SK-N-SH treated with all-trans-retinoic acid at 6 μM for 48 hours (cell line): ENCODE measurements around the gene SEC14L1.

Experiments
- ATAC-seq: fragments of 200-7000 bp; cut with Tn5 transposase; 3 replicates; pipeline ENCODE4 v1.9.1; 2020; ENCODE audit warnings: mild to moderate bottlenecking, moderate library complexity
- ARNTL ChIP-seq: fragments of 450-650 bp; formaldehyde crosslinking; IDR thresholded peaks from 2 replicates; pipeline ENCODE4 v1.5.0; 2020; ENCODE audit warnings: low read depth, mild to moderate bottlenecking, moderate library complexity, borderline replicate concordance
- BACH2 ChIP-seq: fragments of 250-450 bp; sonication (Bioruptor Pico); IDR thresholded peaks from 2 replicates; pipeline ENCODE4 v1.9.0; 2021; ENCODE audit warnings: mild to moderate bottlenecking, borderline replicate concordance
- CSRNP3 ChIP-seq: fragments of 250-450 bp; sonication (Bioruptor Pico); IDR thresholded peaks from 2 replicates; pipeline ENCODE4 v1.5.1; 2021; ENCODE audit warnings: mild to moderate bottlenecking, moderate library complexity
- GLIS3 ChIP-seq: fragments of 250-450 bp; sonication (Bioruptor Pico); IDR thresholded peaks from 2 replicates; pipeline ENCODE4 v1.5.0; 2020; ENCODE audit warnings: mild to moderate bottlenecking, moderate library complexity
- ISL1 ChIP-seq: fragments of 250-450 bp; sonication (Bioruptor Pico); IDR thresholded peaks from 2 replicates; pipeline ENCODE4 v2.1.2; 2022; ENCODE audit warnings: mild to moderate bottlenecking, moderate library complexity
- OSR1 ChIP-seq: fragments of 250-450 bp; sonication (Bioruptor Pico); IDR thresholded peaks from 2 replicates; pipeline ENCODE4 v1.8.0; 2022; ENCODE audit warnings: moderate library complexity, mild to moderate bottlenecking, inconsistent platforms
- PATZ1 ChIP-seq: fragments of 250-450 bp; sonication (Bioruptor Pico); IDR thresholded peaks from 2 replicates; pipeline ENCODE4 v1.8.0; 2020; ENCODE audit warnings: mild to moderate bottlenecking, moderate library complexity, borderline replicate concordance
- POU6F1 ChIP-seq: fragments of 250-450 bp; sonication (Bioruptor Pico); IDR thresholded peaks from 2 replicates; pipeline ENCODE4 v1.8.0; 2021; ENCODE audit warnings: low read depth, mild to moderate bottlenecking, moderate library complexity, borderline replicate concordance
- PPARA ChIP-seq: fragments of 250-450 bp; sonication (Bioruptor Pico); IDR thresholded peaks from 2 replicates; pipeline ENCODE4 v1.5.0; 2020; ENCODE audit warnings: mild to moderate bottlenecking, borderline replicate concordance
- RARB ChIP-seq: fragments of 250-450 bp; sonication (Bioruptor Pico); IDR thresholded peaks from 2 replicates; pipeline ENCODE4 v1.8.0; 2021; ENCODE audit warnings: mild to moderate bottlenecking, moderate library complexity
- TOX ChIP-seq: fragments of 250-450 bp; sonication (Bioruptor Pico); IDR thresholded peaks from 2 replicates; pipeline ENCODE4 v1.8.0; 2021; ENCODE audit warnings: mild to moderate bottlenecking, moderate library complexity, borderline replicate concordance
- TSHZ2 ChIP-seq: fragments of 250-450 bp; sonication (Bioruptor Pico); IDR thresholded peaks from 2 replicates; pipeline ENCODE4 v1.5.0; 2020; ENCODE audit warnings: mild to moderate bottlenecking, moderate library complexity
- ZC3H10 ChIP-seq: fragments of 250-450 bp; sonication (Bioruptor Pico); IDR thresholded peaks from 2 replicates; pipeline ENCODE4 v1.5.1; 2021; ENCODE audit warnings: mild to moderate bottlenecking, moderate library complexity
- ZFP3 ChIP-seq: fragments of 250-450 bp; sonication (Bioruptor Pico); IDR thresholded peaks from 2 replicates; pipeline ENCODE4 v1.5.0; 2020; ENCODE audit warnings: mild to moderate bottlenecking, moderate library complexity
- ZFP30 ChIP-seq: fragments of 450-650 bp; formaldehyde crosslinking; IDR thresholded peaks from 2 replicates; pipeline ENCODE4 v1.5.0; 2022; ENCODE audit warnings: mild to moderate bottlenecking, moderate library complexity
- ZNF70 ChIP-seq: fragments of 450-650 bp; formaldehyde crosslinking; IDR thresholded peaks from 2 replicates; pipeline ENCODE4 v1.5.0; 2020; ENCODE audit warnings: mild to moderate bottlenecking, moderate library complexity

Gene SEC14L1

GRCh38 chr17:77204536-77204935, 63.8 kb downstream of the SEC14L1 start:
- no peak for TF ChIP-seq ARNTL (CRISPR knock-in tag)
- TF ChIP-seq PATZ1 (CRISPR knock-in tag): no peak
- no peak for ATAC-seq

GRCh38 chr17:77205396-77206125, 64.8 kb downstream of the SEC14L1 start:
- no peak for TF ChIP-seq ISL1 (CRISPR knock-in tag)
- TF ChIP-seq RARB (CRISPR knock-in tag): no peak
- TF ChIP-seq PPARA (CRISPR knock-in tag): no peak
- TF ChIP-seq ZFP30 (CRISPR knock-in tag): no peak
- no peak for TF ChIP-seq GLIS3
- TF ChIP-seq OSR1: no peak
- no peak for TF ChIP-seq BACH2 (CRISPR knock-in tag)
- no peak for TF ChIP-seq ARNTL (CRISPR knock-in tag)
- no peak for TF ChIP-seq POU6F1 (CRISPR knock-in tag)
- no peak for TF ChIP-seq TOX (CRISPR knock-in tag)
- TF ChIP-seq ZFP3: no peak
- no peak for TF ChIP-seq ZNF70 (CRISPR knock-in tag)
- TF ChIP-seq PATZ1 (CRISPR knock-in tag): no peak
- no peak for TF ChIP-seq ZC3H10 (CRISPR knock-in tag)
- TF ChIP-seq CSRNP3 (CRISPR knock-in tag): no peak
- TF ChIP-seq TSHZ2 (CRISPR knock-in tag): no peak
- ATAC-seq: no peak

- ATAC-seq: no peak
- peak; percentile 49; the same call in 1 of the 2 replicates for TF ChIP-seq ZNF70 (CRISPR knock-in tag)
- no peak for TF ChIP-seq GLIS3
Observed at GRCh38 chr17:77206158-77206956, 65.6 kb downstream of the SEC14L1 start.
